Measurements from ENCODE around the gene PRX.
"Not testable (repeated sequence)": the region's sequence is repeated elsewhere in the genome, so short reads cannot be mapped to it uniquely, and the experiment has no call there.

The PRX gene

GRCh38 chr19:40414542-40415535 lies 1.7 kb upstream of the PRX start:
- DNase-seq: no peak

- no peak for DNase-seq
Observed at GRCh38 chr19:40412866-40413265, 312 bp downstream of the PRX start.

GRCh38 chr19:40411958-40412499 lies 1.1 kb downstream of the PRX start:
- DNase-seq: no peak

GRCh38 chr19:40411125-40411842 lies 1.9 kb downstream of the PRX start:
- no peak for DNase-seq

- DNase-seq: no peak
Observed at GRCh38 chr19:40410030-40410389, 3.2 kb downstream of the PRX start.

GRCh38 chr19:40408598-40408925 lies 4.6 kb downstream of the PRX start:
- not testable (repeated sequence) for DNase-seq

GRCh38 chr19:40407714-40408597 lies 5.2 kb downstream of the PRX start:
- peak; percentile 67 for DNase-seq

- peak; percentile 96 for DNase-seq
Observed at GRCh38 chr19:40403262-40403984, 9.8 kb downstream of the PRX start.

- DNase-seq: no peak
Observed at GRCh38 chr19:40400559-40400958, 12.6 kb downstream of the PRX start.

GRCh38 chr19:40398417-40399131 lies 14.6 kb downstream of the PRX start:
- peak; percentile 82 for DNase-seq

GRCh38 chr19:40397568-40397906 lies 15.6 kb downstream of the PRX start:
- DNase-seq: no peak

GRCh38 chr19:40396886-40397567 lies 16.2 kb downstream of the PRX start:
- DNase-seq: no peak

- no peak for DNase-seq
Observed at GRCh38 chr19:40395956-40396355, 17.2 kb downstream of the PRX start.

- no peak for DNase-seq
Observed at GRCh38 chr19:40394816-40395210, 18.4 kb downstream of the PRX start.

- DNase-seq: no peak
Observed at GRCh38 chr19:40393894-40394815, 19.0 kb downstream of the PRX start.

- DNase-seq: no peak
Observed at GRCh38 chr19:40392894-40393517, 20.2 kb downstream of the PRX start.

- DNase-seq: no peak
Observed at GRCh38 chr19:40392123-40392522, 21.1 kb downstream of the PRX start.

- no peak for DNase-seq
Observed at GRCh38 chr19:40390084-40390742, 23.0 kb downstream of the PRX start, which contains the start of gene HIPK4. Gene HIPK4 (minus strand): TSS chr19:40390181. CDS start chr19:40389902, 279 bp downstream.
